HT-29 (cell line): ENCODE results near the gene LACC1. TPM values are rescaled to one million over a fixed set of nuclear protein-coding genes. Genes with fewer than 3 reads are reported as not detected.

ENCODE experiments used
- DNase-seq: peaks from one replicate; pipeline ENCODE4 v3.0.0-alpha.2; 2015; ENCODE audit warnings: low spot score
- total RNA-seq: library from RNA; depleted of rRNA; stranded (reverse); fragments of >200 nt; shearing (Covaris generic); gene quantifications from 2 replicates; pipeline ENCODE4 v1.2.3, GENCODE V29; 2014; rRNA removed

LACC1 gene
- total RNA-seq, 1 experiment from 2014 or later, result 5.7 TPM

DNA sequence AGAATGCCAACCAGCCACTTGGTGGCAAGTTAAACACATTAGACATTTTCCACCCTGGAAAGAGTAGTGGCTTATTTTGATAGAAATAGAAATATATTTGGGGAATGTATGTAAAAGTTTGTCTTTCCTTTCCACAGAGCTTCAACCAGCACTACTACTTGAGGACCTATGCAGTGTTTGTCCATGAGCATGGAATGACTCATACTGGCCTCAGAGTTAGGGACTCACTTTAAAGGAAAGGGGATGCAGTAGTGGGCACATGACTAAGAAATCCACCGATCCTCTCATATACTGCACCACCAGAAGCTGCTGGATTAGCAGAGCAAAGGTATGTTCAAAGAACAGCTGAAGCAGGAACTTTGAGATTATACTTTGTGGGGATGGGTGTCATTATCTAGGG is 62.6 kb downstream of the LACC1 start:
- DNase-seq, result no peak

Other genes starting within 250 kb of the LACC1 start
- gene ENOX1, start 92.9 kb upstream of the LACC1 start, total RNA-seq, result 0.10 TPM in 1 of 2 replicates, not detected in the other
- gene CCDC122, start 164 bp upstream of the LACC1 start, total RNA-seq, result 0.31 and 1.1 TPM in 2 replicates